Body of pancreas (tissue), 4 donors: ENCODE measurements around the gene ZMPSTE24. TPM values are rescaled to one million over a fixed set of nuclear protein-coding genes. Genes with fewer than 3 reads are reported as not detected.

ENCODE experiments used
- ATAC-seq: fragments of 150-250 bp; one replicate; pipeline ENCODE4 v1.9.1; 2016
- DNase-seq, 4 donors: peaks; one replicate each; pipeline ENCODE4 v3.0.0-alpha.2; 2019
- H3K27ac ChIP-seq, 4 donors: fragments of 200-600 bp; sonication (generic); 1 replicate in 3 of 4; 2 replicates in 1 of 4; pipeline versions ENCODE4 v1.5.1 to v1.6.1; 2016 to 2019; ENCODE audit warnings: mild to moderate bottlenecking in 1 of 4, mixed read lengths in 1 of 4, moderate library complexity in 1 of 4
- H3K27me3 ChIP-seq, 2 donors: fragments of 200-600 bp; sonication (generic); one replicate each; pipeline ENCODE4 v1.6.0; 2016; ENCODE audit warnings: mild to moderate bottlenecking in 1 of 2
- H3K36me3 ChIP-seq, 2 donors: fragments of 200-600 bp; sonication (generic); replicated peaks in 1 of 2; 2 replicates each; pipeline ENCODE4 v1.5.1; 2016; ENCODE audit warnings: low read depth in 2 of 2; ENCODE audit not compliant: insufficient read depth in 1 of 2
- H3K4me1 ChIP-seq: fragments of 200-600 bp; sonication (generic); one replicate; pipeline ENCODE4 v1.6.0; 2016
- H3K4me3 ChIP-seq, 2 donors: fragments of 200-600 bp; sonication (generic); 1 replicate in 1 of 2; 2 replicates in 1 of 2; pipeline ENCODE4 v1.5.1; 2016 to 2019
- H3K9me3 ChIP-seq, 3 donors: fragments of 200-600 bp; sonication (generic); 1 replicate in 2 of 3; 2 replicates in 1 of 3; pipeline ENCODE4 v1.5.1; 2016
- POLR2A ChIP-seq, 3 donors: fragments of 450-650 bp; IDR thresholded peaks; one replicate each; pipeline ENCODE4 v1.6.1; 2016; ENCODE audit warnings: antibody characterized with exemption in 3 of 3, mild to moderate bottlenecking in 2 of 3
- WGBS, 2 donors: methylation state at CpG; one replicate each; pipeline ENCODE4 v1.1.5; 2017; 5-methylcytosine and 5-hydroxymethylcytosine counted together
- intact Hi-C: fragments of 100-400 bp; cut with DNase I; formaldehyde crosslinking; loops from one replicate; pipeline ENCODE4 v1.15.1; 2023
- total RNA-seq, 2 donors: library from RNA; depleted of rRNA; stranded (reverse); fragments of >200 nt; gene quantifications; one replicate each; pipeline ENCODE4 v1.1.0, GENCODE V29; 2016
- TF ChIP-seq, protein P1 (sequence below), 7 experiments: fragments of 450-650 bp in 4 of 7; fragments of 200-600 bp in 3 of 7; sonication (generic) in 3 of 7; IDR thresholded peaks; one replicate each; pipeline ENCODE4 v1.5.1; 2016 to 2019; ENCODE audit warnings: antibody characterized with exemption in 7 of 7

Gene ZMPSTE24
- total RNA-seq, 2 donors from 2014 or later, result 20.8 to 25.7 TPM

DNA sequence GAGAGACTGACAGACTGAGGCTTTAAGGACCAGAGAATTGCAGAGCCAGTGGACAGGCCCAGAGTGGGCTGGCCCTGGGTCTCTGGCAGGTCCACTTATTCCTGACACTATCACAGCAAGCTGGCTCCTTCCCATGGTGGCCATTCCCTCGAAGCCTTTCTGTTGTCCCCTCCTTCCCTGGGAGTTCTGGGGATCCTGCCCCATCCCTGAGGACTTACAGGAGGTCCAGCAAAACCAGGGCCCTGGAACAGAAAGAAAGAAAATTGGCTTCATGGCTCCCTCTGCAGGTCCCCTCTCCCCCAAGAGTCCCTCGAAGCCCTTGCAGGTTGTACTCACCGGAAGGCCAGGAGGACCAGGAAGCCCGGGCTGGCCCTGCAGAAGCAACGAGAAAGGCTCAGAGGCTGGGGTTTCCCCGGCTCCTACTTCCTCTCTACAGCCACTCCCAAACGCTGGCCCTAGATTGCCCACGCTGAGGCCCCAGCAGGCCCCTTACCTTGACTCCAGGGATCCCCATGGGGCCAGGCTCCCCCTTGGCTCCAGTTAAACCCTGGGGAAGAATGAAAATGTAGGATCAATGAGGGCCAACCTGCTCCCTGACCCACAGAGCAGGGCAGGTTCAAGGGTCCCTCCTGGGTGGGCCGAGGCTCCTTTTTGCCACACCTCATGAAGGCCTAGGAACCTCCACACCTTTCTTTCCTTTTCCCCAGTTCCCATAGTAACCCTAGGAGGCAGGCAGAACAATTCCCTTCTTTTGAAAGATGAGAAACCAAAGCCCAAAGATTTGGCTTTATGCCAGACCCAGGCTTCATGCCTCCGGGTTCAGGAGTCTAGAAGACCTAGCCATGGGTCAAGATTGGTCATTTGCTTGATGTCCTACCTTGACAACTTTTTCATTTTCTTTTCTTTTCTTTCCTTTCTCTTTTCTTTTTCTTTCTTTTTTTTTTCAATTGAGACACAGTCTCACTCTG lies 54.5 kb downstream of the ZMPSTE24 start:
- Histone ChIP-seq H3K36me3 (no peaks in the 10 kb centered on the region), H3K4me1 (peaks cover 28% of the 10 kb centered on the region), H3K27ac (no peak overlapping the region), H3K27me3 (peaks cover 0 to 5% of the 10 kb centered on the region in 2 donors), H3K4me3 (no peak overlapping the region), H3K9me3 (no peaks in the 10 kb centered on the region)
- TF ChIP-seq POLR2A (IDR thresholded peaks at IDR 0.05), result no peak
- ATAC-seq (no peak), DNase-seq (peak in 1 of 4 donors; percentile 55)
- WGBS, 2 donors, result 46 to 72% methylated on average over 6 to 10 of the region's 10 CpGs
- intact Hi-C loops, result no loop called here

GRCh38 chr1:40313329-40313957 lies 55.4 kb downstream of the ZMPSTE24 start:
- no peak for ATAC-seq
- peaks cover 28% of the 10 kb centered on the region for H3K4me1 ChIP-seq
- TF ChIP-seq, protein P1, sequence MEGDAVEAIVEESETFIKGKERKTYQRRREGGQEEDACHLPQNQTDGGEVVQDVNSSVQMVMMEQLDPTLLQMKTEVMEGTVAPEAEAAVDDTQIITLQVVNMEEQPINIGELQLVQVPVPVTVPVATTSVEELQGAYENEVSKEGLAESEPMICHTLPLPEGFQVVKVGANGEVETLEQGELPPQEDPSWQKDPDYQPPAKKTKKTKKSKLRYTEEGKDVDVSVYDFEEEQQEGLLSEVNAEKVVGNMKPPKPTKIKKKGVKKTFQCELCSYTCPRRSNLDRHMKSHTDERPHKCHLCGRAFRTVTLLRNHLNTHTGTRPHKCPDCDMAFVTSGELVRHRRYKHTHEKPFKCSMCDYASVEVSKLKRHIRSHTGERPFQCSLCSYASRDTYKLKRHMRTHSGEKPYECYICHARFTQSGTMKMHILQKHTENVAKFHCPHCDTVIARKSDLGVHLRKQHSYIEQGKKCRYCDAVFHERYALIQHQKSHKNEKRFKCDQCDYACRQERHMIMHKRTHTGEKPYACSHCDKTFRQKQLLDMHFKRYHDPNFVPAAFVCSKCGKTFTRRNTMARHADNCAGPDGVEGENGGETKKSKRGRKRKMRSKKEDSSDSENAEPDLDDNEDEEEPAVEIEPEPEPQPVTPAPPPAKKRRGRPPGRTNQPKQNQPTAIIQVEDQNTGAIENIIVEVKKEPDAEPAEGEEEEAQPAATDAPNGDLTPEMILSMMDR (IDR thresholded peaks at IDR 0.05), result no peak
- no peak for TF ChIP-seq POLR2A (IDR thresholded peaks at IDR 0.05)
- H3K4me3 ChIP-seq, result no peak overlapping the region
- no peak for DNase-seq
- H3K36me3 ChIP-seq, result no peaks in the 10 kb centered on the region
- intact Hi-C loops, result no loop called here
- H3K27me3 ChIP-seq, result peaks cover 0 to 7% of the 10 kb centered on the region in 2 donors
- 80 to 82% methylated on average over 5 of the region's 5 CpGs for WGBS, 2 donors
- H3K27ac ChIP-seq, result no peak overlapping the region
- no peaks in the 10 kb centered on the region for H3K9me3 ChIP-seq

DNA sequence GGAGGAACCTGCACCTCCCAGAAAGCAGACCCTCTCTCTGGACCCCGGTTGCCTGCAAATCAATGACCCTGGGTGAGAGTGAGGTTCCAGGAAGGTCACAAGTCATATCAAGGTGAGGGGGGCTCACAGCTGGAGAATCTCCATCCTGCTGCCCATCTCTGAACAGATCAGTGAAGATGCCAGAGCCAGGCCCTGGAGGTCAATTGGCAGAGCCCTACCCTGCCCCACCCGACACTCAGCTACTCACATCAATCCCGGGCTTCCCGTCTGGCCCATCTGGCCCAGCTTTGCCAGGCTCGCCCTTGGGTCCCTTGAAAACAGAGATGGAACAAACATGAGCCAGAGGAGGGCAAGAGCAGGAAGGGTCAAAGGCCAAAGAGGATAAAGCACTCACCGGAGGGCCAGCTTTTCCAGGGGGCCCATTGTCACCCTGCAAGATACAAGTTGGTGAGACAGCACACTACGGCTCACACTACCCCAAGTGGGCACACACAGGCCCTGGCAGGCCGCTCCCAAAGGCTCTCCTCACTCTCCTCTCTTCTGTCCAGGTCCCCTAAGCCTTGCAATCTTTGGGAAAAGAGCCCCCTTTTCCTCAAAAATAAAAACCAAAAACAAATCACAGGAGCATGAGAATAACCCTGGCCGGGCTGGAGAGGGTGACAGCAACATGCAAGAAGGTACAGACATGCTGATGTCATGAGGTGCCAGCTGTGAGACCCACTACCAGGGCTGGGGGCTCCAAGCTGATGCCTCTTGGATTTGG lies 56.1 kb downstream of the ZMPSTE24 start:
- DNase-seq (no peak), ATAC-seq (no peak)
- Histone ChIP-seq H3K27ac (no peak overlapping the region), H3K9me3 (no peaks in the 10 kb centered on the region), H3K4me1 (peaks cover 28% of the 10 kb centered on the region), H3K27me3 (peaks cover 0 to 7% of the 10 kb centered on the region in 2 donors), H3K4me3 (no peak overlapping the region), H3K36me3 (no peaks in the 10 kb centered on the region)
- intact Hi-C loops, result no loop called here
- WGBS, 2 donors, result 87% methylated on average over 8 to 9 of the region's 9 CpGs
- TF ChIP-seq, protein P1 (IDR thresholded peaks at IDR 0.05), result no peak
- TF ChIP-seq POLR2A (IDR thresholded peaks at IDR 0.05), result no peak

DNA sequence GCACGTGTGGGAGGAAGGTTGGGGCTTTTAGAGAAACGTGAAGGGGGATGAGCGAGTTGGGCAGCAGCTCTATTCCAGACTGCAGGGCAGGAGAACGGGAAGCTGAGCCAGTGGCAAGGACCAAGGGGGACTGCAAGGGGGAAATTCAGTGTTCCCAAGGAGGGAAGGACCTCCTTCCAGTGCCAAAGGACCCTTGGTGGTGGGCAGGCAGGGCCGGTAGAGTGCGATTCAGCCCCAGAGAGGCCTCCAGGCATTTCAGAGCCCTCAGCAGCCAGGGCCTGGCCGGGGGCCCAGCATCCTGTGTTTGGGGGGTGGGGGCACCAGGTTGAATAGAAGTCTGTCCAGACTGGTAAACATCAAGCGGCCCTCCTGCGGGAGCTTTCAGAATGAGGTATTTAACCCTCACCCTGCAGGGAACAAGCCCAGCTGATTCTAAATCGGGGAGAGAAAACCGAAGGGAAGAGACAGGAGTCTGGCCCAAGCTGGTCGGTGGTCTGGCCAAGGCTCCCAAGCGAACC lies 56.7 kb downstream of the ZMPSTE24 start:
- DNase-seq (no peak), ATAC-seq (no peak)
- intact Hi-C loops, result no loop called here
- 54 to 55% methylated on average over 11 to 13 of the region's 13 CpGs for WGBS, 2 donors
- peaks cover 28% of the 10 kb centered on the region for H3K4me1 ChIP-seq
- no peaks in the 10 kb centered on the region for H3K36me3 ChIP-seq
- TF ChIP-seq POLR2A (IDR thresholded peaks at IDR 0.05), result no peak
- TF ChIP-seq, protein P1 (IDR thresholded peaks at IDR 0.05), result no peak
- no peaks in the 10 kb centered on the region for H3K9me3 ChIP-seq
- H3K4me3 ChIP-seq, result no peak overlapping the region
- peaks cover 0 to 7% of the 10 kb centered on the region in 2 donors for H3K27me3 ChIP-seq
- no peak overlapping the region for H3K27ac ChIP-seq
